DOHH2 (cell line): ENCODE data around the gene SNCB.

Source experiments
- H3F3A ChIP-seq: fragments of 200-600 bp; sonication (generic), shearing (Covaris generic); 2 replicates; pipeline ENCODE4 v1.6.0; 2016; ENCODE audit warnings: antibody characterized with exemption, mild to moderate bottlenecking; ENCODE audit not compliant: control insufficient read depth, insufficient read depth
- H3K27ac ChIP-seq: fragments of 200-600 bp; sonication (generic); 2 replicates; pipeline ENCODE4 v1.5.1; 2014; ENCODE audit warnings: low read depth, mild to moderate bottlenecking, low read length, moderate library complexity
- H3K27me3 ChIP-seq: fragments of 200-600 bp; sonication (generic); 2 replicates; pipeline ENCODE4 v1.6.1; 2014; ENCODE audit warnings: mild to moderate bottlenecking, low read length, mixed read lengths; ENCODE audit not compliant: control insufficient read depth
- H3K36me3 ChIP-seq: fragments of 200-600 bp; sonication (generic); 2 replicates; pipeline ENCODE4 v1.6.1; 2014; ENCODE audit warnings: mild to moderate bottlenecking, low read length, moderate library complexity, mixed read lengths; ENCODE audit not compliant: control insufficient read depth
- H3K4me1 ChIP-seq: fragments of 200-600 bp; sonication (generic); 2 replicates; pipeline ENCODE4 v1.6.1; 2014; ENCODE audit warnings: mild to moderate bottlenecking, low read length, mixed read lengths; ENCODE audit not compliant: control insufficient read depth
- H3K4me2 ChIP-seq: fragments of 200-600 bp; sonication (generic); 2 replicates; pipeline ENCODE4 v1.6.0; 2014; ENCODE audit warnings: mild to moderate bottlenecking, low read length, moderate library complexity
- H3K4me3 ChIP-seq: fragments of 200-600 bp; sonication (generic); 2 replicates; pipeline ENCODE4 v1.5.1; 2014; ENCODE audit warnings: mild to moderate bottlenecking, low read length, mixed read lengths
- H3K79me2 ChIP-seq: fragments of 200-600 bp; sonication (generic); 2 replicates; pipeline ENCODE4 v1.6.1; 2014; ENCODE audit warnings: mild to moderate bottlenecking, low read length, mixed read lengths; ENCODE audit not compliant: control insufficient read depth
- H3K9me2 ChIP-seq: fragments of 200-600 bp; sonication (generic); replicated peaks from 2 replicates; pipeline ENCODE4 v1.6.1; 2014; ENCODE audit warnings: mild to moderate bottlenecking, low read length, mixed read lengths; ENCODE audit not compliant: control insufficient read depth
- H3K9me3 ChIP-seq: fragments of 200-600 bp; sonication (generic); 2 replicates; pipeline ENCODE4 v1.6.1; 2014; ENCODE audit warnings: antibody characterized with exemption, low read length, mixed read lengths; ENCODE audit not compliant: control insufficient read depth, insufficient read depth
- H4K20me1 ChIP-seq: fragments of 200-600 bp; sonication (generic); 2 replicates; pipeline ENCODE4 v1.6.0; 2014; ENCODE audit warnings: low read depth, mild to moderate bottlenecking, antibody characterized with exemption, low read length, moderate library complexity; ENCODE audit not compliant: control insufficient read depth, insufficient read depth
- EZH2phosphoT487 ChIP-seq: fragments of 200-600 bp; sonication (generic); IDR thresholded peaks from 2 replicates; pipeline ENCODE4 v1.6.1; 2017; ENCODE audit warnings: borderline replicate concordance, mild to moderate bottlenecking, antibody characterized with exemption, low read length, moderate library complexity, mixed read lengths
- TF ChIP-seq, protein P1 (sequence below): fragments of 200-600 bp; sonication (generic); IDR thresholded peaks from one replicate; pipeline ENCODE4 v1.5.1; 2014; ENCODE audit warnings: antibody characterized with exemption, mild to moderate bottlenecking, low read depth, low read length; ENCODE audit not compliant: poor library complexity, severe bottlenecking

SNCB gene

DNA sequence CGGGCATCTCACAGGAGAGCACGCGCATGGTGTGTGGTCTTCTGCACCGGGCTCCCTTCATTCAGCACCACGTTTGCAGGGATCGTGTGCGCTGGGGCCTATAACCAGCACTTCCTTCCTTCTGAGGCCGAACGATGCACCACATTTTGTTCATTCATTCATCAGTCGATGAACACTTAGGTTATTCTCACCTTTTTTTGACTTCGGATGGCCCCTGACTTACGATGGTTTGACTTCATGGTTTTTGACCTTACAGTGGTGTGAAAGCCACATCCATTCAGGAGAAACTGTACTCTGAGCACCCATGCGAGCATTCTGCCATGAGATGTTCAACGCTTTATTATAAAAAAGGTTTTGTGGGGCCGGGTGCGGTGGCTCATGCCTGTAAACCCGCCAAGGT lies 44.5 kb upstream of the SNCB start:
- no peak overlapping the region for H3K4me2 ChIP-seq
- no peaks in the 10 kb centered on the region; the same call in 1 of the 2 replicates for H4K20me1 ChIP-seq
- H3K9me2 ChIP-seq = no peaks in the 10 kb centered on the region
- no peaks in the 10 kb centered on the region for H3K4me1 ChIP-seq
- no peak overlapping the region for H3K4me3 ChIP-seq
- H3K9me3 ChIP-seq = no peaks in the 10 kb centered on the region
- no peaks in the 10 kb centered on the region for H3F3A ChIP-seq
- H3K36me3 ChIP-seq = no peaks in the 10 kb centered on the region
- H3K79me2 ChIP-seq = no peaks in the 10 kb centered on the region
- no peak overlapping the region for H3K27ac ChIP-seq
- peaks cover 2% of the 10 kb centered on the region; the same call in 1 of the 2 replicates for H3K27me3 ChIP-seq
- no peak for TF ChIP-seq EZH2phosphoT487
- TF ChIP-seq, protein P1, sequence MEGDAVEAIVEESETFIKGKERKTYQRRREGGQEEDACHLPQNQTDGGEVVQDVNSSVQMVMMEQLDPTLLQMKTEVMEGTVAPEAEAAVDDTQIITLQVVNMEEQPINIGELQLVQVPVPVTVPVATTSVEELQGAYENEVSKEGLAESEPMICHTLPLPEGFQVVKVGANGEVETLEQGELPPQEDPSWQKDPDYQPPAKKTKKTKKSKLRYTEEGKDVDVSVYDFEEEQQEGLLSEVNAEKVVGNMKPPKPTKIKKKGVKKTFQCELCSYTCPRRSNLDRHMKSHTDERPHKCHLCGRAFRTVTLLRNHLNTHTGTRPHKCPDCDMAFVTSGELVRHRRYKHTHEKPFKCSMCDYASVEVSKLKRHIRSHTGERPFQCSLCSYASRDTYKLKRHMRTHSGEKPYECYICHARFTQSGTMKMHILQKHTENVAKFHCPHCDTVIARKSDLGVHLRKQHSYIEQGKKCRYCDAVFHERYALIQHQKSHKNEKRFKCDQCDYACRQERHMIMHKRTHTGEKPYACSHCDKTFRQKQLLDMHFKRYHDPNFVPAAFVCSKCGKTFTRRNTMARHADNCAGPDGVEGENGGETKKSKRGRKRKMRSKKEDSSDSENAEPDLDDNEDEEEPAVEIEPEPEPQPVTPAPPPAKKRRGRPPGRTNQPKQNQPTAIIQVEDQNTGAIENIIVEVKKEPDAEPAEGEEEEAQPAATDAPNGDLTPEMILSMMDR = no peak

DNA sequence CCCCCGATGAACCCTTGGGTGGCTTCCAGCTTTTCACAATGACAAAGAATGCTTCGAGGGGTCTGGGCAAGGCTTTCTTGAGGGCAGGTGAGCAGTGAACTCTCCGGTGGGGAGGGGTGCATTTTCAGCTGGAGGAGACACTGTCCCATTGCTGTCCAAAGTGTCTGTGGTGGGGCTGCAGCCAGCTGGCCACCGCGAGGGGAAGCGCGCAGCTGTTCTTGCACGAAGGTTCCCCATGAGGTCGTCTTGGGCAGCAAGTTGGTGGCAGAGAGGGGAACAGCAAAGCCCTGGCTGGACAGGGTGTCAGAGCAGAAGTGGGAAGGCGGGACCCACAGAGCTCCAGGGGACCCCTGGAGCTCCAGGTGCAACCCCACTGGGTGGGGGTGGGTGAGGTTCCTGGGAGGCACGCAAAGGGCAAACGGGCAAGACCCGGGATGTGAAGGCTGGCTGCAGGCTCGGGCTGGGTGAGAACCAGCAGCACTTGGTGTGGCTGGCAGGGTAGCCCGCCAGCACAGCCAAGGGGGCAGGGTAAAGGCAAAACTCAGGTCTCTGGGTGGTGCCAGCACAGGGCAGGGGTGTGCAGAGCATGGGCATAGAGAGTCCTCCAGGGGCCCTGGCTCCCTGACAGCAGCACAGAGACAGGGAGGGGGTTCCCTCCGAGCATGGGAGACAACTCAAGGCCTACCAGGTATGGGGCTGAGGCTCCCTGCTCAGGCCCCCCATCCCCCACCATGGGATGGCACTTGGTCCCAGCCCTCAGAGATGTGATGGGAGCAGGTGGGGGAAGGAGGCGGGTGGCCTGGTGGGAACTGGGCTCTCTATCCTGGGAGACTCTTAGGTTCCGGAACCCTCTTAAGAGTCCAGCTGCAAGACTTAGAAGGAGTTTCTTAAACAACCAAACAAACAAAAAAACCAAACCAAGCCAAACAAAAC lies 43.6 kb upstream of the SNCB start:
- no peaks in the 10 kb centered on the region for H3K4me1 ChIP-seq
- no peaks in the 10 kb centered on the region; the same call in 1 of the 2 replicates for H4K20me1 ChIP-seq
- H3K27ac ChIP-seq = no peak overlapping the region
- no peak for TF ChIP-seq EZH2phosphoT487
- TF ChIP-seq, protein P1 = no peak
- H3K79me2 ChIP-seq = no peaks in the 10 kb centered on the region
- no peak overlapping the region for H3K4me3 ChIP-seq
- H3K9me2 ChIP-seq = no peaks in the 10 kb centered on the region
- H3K27me3 ChIP-seq = peaks cover 9% of the 10 kb centered on the region
- H3K36me3 ChIP-seq = no peaks in the 10 kb centered on the region
- H3K4me2 ChIP-seq = no peak overlapping the region
- no peaks in the 10 kb centered on the region for H3K9me3 ChIP-seq
- H3F3A ChIP-seq = no peaks in the 10 kb centered on the region

DNA sequence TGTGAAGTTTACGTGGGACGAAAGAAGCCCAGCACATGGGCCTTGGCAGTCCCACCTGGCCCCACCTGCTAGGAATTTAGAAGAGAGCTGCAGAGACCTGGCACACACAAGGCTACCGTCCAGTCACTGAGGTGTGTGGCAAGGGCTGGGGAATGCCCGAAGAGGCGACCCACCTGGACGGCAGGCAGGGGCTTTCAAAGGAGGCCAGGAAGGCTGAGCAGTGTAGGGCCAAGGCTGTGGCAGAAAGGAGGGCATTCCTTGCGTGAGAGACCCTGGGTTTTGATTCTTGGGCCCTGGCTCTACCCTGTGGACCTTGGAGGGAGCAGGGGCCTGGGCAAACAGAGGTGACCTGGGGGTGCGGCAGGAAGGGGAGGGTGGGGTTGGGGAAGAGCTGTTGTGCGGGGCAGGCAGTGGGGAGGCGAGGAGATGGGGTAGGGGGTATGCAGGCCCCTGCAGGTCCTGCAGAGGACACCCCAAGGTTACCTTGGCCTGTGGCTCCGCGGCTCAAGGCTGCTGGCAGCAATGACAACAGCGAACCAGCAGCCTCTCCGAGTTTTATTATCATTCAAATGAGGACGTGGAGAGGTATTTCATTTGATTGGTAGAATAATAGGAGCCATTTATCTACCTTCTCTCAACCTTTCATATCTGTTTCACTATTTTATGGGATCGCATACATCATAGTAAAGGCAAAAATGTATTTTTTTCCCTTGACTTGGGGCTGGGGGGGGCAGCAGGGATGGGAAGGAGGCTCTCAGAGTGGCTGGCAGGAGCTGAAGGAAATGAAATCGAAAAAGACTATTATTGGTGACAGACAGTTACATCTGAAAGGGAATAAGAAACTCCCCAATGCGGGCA lies 41.8 kb upstream of the SNCB start:
- Histone ChIP-seq H3K4me1 (no peaks in the 10 kb centered on the region), H3K36me3 (no peaks in the 10 kb centered on the region), H3K79me2 (no peaks in the 10 kb centered on the region), H3F3A (no peaks in the 10 kb centered on the region), H3K27ac (no peak overlapping the region), H3K4me2 (no peak overlapping the region), H3K9me3 (no peaks in the 10 kb centered on the region), H3K9me2 (no peaks in the 10 kb centered on the region), H4K20me1 (no peaks in the 10 kb centered on the region; the same call in 1 of the 2 replicates), H3K4me3 (no peak overlapping the region), H3K27me3 (peaks cover 10% of the 10 kb centered on the region)
- TF ChIP-seq, protein P1 = no peak
- TF ChIP-seq EZH2phosphoT487 = no peak
